HEK293 (cell line): ENCODE results near the gene SPTSSB.

Experiments
- FEZF1 ChIP-seq: fragments of 450-650 bp; formaldehyde crosslinking; IDR thresholded peaks from 2 replicates; pipeline ENCODE4 v1.5.1; 2016; ENCODE audit warnings: missing biosample characterization, missing genetic modification characterization
- KLF9 ChIP-seq: fragments of 450-650 bp; formaldehyde crosslinking; IDR thresholded peaks from 2 replicates; pipeline ENCODE4 v1.5.1; 2016; ENCODE audit warnings: missing biosample characterization, missing genetic modification characterization, low read depth
- PRDM1 ChIP-seq: fragments of 450-650 bp; formaldehyde crosslinking; IDR thresholded peaks from 2 replicates; pipeline ENCODE4; 2016; ENCODE audit warnings: missing biosample characterization, missing genetic modification characterization
- ZFP41 ChIP-seq: fragments of 450-650 bp; formaldehyde crosslinking; IDR thresholded peaks from 2 replicates; pipeline ENCODE4 v1.5.1; 2016; ENCODE audit warnings: missing biosample characterization, missing genetic modification characterization, borderline replicate concordance
- ZNF169 ChIP-seq: fragments of 450-650 bp; formaldehyde crosslinking; IDR thresholded peaks from 2 replicates; pipeline ENCODE4 v1.5.1; 2016; ENCODE audit warnings: missing biosample characterization, missing genetic modification characterization
- ZNF274 ChIP-seq, 2 experiments: fragments of 200-500 bp in 1 of 2; fragments of 450-650 bp in 1 of 2; sonication (Bioruptor generic) in 1 of 2; formaldehyde crosslinking in 1 of 2; IDR thresholded peaks; 2 replicates each; pipeline versions ENCODE4 v1.5.1 to v1.6.1; 2014 to 2016; ENCODE audit warnings: borderline replicate concordance in 1 of 2, inconsistent platforms in 1 of 2, low read length in 1 of 2, missing biosample characterization in 1 of 2, missing genetic modification characterization in 1 of 2
- ZNF629 ChIP-seq: fragments of 450-650 bp; formaldehyde crosslinking; IDR thresholded peaks from 2 replicates; pipeline ENCODE4 v1.5.1; 2017; ENCODE audit warnings: missing biosample characterization, missing genetic modification characterization
- TF ChIP-seq, protein P1 (sequence below): fragments of 450-650 bp; formaldehyde crosslinking; IDR thresholded peaks from 2 replicates; pipeline ENCODE4 v1.5.1; 2016; ENCODE audit warnings: missing biosample characterization, missing genetic modification characterization

DNA sequence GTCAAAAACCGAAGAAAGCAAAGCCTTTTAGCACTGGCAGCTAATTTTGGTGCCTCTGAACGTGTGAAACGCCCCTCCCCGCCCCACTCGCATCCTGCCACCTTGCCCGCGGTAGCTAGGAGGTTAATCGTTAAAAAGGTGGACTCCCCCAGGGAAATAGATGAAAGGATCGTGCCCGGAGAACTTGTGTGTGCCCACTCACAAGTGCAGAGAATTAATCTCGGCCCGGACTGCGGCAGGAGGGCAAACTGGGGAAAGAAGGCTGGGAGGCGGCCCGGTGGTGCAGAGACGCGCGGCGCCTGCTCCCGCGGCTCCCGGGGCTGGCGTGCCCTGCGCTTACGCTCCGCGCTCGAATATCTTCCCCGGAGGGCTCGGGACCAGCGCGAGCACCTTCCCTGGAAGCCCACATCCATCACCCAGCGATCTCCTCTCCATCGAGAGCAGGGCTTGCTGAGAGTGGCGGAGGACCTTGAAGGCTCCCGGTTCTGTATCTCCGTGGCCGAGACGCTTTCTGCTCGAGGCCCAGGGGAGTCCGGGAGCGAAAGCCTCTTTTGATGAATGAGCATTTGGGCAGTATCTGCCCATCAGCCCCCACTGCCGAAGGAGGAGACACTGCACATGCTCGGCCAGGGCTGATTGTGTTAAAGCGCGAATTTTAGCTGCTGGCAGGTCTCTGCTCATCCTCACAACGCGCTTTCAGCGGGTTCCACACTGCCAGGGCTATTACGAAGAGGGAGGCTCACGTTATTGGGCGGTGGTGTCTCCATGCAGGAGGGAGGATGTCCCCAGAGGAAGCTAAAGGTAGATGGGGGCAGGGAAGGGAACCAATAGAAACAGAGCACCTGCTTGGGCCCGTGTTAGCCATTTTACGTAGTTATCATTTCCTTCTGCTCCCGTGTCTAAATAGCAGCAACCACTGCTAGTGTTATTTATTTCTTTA lies 1.3 kb upstream of the SPTSSB start:
- TF ChIP-seq KLF9 (tag by site-specific recombination): peak; percentile 34; the same call in 1 of the 2 replicates
- TF ChIP-seq PRDM1 (tag by site-specific recombination): no peak; the same call in 1 of the 2 replicates
- TF ChIP-seq ZNF629: no peak
- TF ChIP-seq, protein P1, sequence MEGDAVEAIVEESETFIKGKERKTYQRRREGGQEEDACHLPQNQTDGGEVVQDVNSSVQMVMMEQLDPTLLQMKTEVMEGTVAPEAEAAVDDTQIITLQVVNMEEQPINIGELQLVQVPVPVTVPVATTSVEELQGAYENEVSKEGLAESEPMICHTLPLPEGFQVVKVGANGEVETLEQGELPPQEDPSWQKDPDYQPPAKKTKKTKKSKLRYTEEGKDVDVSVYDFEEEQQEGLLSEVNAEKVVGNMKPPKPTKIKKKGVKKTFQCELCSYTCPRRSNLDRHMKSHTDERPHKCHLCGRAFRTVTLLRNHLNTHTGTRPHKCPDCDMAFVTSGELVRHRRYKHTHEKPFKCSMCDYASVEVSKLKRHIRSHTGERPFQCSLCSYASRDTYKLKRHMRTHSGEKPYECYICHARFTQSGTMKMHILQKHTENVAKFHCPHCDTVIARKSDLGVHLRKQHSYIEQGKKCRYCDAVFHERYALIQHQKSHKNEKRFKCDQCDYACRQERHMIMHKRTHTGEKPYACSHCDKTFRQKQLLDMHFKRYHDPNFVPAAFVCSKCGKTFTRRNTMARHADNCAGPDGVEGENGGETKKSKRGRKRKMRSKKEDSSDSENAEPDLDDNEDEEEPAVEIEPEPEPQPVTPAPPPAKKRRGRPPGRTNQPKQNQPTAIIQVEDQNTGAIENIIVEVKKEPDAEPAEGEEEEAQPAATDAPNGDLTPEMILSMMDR (tag by site-specific recombination): no peak
- TF ChIP-seq ZNF169 (tag by site-specific recombination): no peak
- TF ChIP-seq ZFP41: no peak
- no peak for TF ChIP-seq FEZF1 (tag by site-specific recombination)
- TF ChIP-seq ZNF274 (IDR thresholded peaks at IDR 0.05; ENCODE audit: low read length): no peak
- TF ChIP-seq ZNF274 (tag by site-specific recombination; IDR thresholded peaks at IDR 0.05; ENCODE audit: borderline replicate concordance): no peak
